Measurements from ENCODE around the gene SIAE.

SIAE gene

GRCh38 chr11:124673333-124674167 is at the start of gene SIAE, which contains the start of gene SPA17:
Gene SIAE, minus strand, starts transcription at chr11:124673739. Its CDS starts 31 bp downstream, at chr11:124673708.
Gene SPA17, plus strand, starts transcription at chr11:124673904. Its CDS starts 1,361 bp downstream, at chr11:124675265.
- FAIRE-seq, result peak; percentile 87

DNA sequence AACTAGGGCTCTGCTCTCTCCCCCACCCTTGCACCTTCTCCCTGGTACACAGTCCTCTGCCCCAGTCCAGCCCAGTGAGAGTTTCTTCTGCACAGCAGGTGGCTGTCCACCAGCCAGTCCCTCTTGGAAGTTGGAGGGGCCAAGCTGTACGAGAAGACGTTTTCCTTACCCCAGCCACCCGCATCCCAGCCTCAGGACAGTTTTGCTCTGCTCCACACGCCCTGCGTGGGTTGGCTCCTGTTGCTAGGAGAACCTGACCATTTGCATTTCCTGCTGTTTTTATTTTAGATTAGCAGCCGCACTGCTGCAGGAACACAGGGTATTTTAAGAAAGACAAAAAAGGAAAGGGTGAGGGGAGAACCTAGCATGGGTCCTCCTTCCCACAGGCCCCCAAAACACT is 48.6 kb upstream of the SIAE start:
- no peak for FAIRE-seq

DNA sequence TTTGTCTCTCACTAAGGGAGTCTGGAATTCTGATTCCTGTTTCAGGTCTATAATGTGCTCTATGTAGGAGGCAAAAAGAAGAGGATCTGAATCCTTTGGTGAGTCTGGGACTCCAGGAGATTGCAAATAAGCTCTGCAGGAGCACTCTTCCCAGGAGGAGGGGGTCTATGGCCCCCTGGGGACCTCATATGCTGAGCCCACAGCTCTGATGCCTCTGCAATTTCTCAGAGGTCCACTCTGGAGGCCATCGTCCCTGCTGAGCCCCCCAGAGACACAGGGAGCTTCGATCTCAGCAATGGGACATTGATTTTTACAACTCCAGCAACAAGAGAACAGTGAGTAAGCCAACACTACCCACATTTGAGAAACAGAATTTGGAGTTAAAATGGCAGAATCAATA is 46.0 kb upstream of the SIAE start:
- FAIRE-seq, result no peak

DNA sequence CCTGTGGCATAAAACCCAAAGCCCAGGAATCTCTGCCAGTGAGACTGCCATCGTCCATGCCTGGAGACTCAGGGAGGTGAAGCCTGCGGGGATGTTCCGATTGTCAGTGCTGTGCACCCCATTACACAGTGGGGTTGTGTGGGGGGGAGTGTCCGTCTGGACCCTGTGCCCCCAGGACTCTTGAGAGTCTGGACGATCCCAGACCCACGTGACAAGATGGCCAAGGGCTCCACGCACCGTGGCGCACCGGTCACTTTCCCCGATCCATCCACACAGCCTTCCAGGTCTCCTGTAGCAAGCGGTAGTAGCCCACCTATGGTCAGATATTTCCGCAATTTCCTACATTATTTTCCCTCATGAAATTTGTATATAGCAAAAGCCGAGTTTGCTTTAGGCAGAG is 45.3 kb upstream of the SIAE start:
- no peak for FAIRE-seq

- no peak for FAIRE-seq
Observed at GRCh38 chr11:124717786-124718651, 44.5 kb upstream of the SIAE start.

DNA sequence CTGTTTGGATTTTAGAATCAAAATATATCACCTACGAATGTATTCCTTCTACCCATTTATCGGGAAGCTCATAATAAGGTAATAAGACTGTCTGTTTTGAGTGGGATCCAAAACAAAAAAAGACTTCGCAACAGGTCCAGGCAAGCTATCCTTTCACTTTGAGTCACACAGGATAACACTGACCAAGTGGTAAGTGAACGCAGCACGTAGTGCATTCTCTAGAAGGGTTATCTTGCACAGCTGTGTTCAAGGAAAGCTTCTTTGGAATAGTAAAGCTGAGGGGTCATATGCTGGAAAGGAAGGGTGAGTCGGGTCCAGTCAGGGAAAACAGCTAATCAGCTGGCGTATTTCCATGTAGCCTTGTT is 43.9 kb upstream of the SIAE start:
- no peak for FAIRE-seq

GRCh38 chr11:124716591-124716990 is 43.1 kb upstream of the SIAE start:
- no peak for FAIRE-seq

GRCh38 chr11:124712392-124712791 is 38.9 kb upstream of the SIAE start:
- FAIRE-seq, result no peak

GRCh38 chr11:124707829-124708228 is 34.3 kb upstream of the SIAE start:
- FAIRE-seq, result no peak

- no peak for FAIRE-seq
Observed at GRCh38 chr11:124700028-124700427, 26.5 kb upstream of the SIAE start.

DNA sequence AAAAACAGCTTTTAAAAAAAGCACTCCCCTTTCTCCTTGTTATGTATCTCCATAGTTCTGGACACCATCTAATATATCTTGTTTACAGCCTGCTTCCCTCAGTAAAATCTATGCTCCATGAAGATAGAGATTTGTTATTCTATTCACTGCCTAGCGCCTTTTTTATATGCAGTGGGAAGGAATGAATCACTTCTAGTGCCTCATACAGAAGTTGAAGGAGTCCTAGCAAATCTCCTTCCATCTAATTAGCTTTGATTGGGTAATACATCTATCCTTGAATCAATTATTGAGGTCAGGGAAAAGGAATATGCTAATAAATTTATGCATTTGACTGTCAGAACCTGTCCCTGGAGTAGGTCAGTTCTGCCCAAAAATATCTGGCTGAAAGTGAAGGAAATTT is 26.0 kb upstream of the SIAE start:
- FAIRE-seq, result no peak

DNA sequence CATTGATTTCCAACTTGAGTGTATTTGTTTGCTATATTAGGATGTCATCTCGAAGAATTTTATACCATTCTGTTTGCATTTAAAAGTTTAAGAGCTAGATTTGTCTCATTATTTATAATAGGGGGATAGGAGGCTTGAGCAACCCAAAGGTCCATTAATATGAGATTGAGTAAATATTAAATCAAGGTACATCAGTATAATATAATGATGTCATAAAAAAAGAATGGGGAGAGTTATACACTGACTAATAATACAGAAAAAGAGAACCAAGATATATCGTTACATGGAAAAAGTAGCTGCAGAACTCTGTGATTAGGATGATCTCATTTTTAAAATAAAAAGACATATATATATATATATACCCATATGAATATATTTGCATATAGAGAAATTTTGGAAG is 19.6 kb upstream of the SIAE start:
- no peak for FAIRE-seq

- FAIRE-seq, result peak; percentile 53
Observed at GRCh38 chr11:124682443-124682842, 8.9 kb upstream of the SIAE start.

DNA sequence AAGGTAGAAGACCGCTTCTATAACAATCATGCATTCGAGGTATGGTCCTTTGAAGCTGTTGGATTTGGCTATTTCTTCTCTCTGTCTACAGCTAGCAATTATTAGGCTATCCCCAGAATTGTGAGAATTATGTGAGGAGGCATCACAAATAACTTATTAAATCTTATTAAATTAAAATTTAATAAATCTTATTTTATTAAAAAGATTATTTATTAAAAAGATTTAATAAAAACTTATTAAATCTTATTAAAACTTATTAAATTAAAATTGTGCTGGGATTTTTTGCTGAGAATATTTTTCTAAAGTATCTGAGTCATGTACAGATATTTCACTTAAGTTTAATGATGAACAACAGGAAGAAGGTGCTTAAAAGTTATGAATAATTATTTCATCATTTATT is 7.9 kb upstream of the SIAE start:
- peak; percentile 86 for FAIRE-seq

GRCh38 chr11:124678416-124678815 is 4.9 kb upstream of the SIAE start:
- no peak for FAIRE-seq

- FAIRE-seq, result no peak
Observed at GRCh38 chr11:124676386-124676785, 2.8 kb upstream of the SIAE start.

DNA sequence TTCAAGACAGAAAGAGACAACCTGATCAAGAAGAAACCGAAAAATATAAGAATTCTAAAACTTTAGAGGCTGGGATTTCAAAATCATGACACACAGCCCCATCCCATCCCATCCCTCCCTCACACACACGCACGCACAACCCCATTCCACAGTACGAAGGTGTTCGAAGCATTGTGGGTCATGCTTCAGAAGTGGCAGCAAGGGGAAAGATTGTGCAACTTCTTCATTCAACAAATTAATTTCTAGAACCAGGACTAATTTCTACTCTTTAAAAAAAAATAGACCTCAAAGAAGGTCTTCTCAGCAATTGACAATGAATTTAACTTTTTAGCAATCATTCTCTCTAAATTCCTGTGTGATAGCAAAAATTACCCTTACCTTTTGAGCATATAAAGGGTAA is 1.0 kb upstream of the SIAE start:
- FAIRE-seq, result no peak

DNA sequence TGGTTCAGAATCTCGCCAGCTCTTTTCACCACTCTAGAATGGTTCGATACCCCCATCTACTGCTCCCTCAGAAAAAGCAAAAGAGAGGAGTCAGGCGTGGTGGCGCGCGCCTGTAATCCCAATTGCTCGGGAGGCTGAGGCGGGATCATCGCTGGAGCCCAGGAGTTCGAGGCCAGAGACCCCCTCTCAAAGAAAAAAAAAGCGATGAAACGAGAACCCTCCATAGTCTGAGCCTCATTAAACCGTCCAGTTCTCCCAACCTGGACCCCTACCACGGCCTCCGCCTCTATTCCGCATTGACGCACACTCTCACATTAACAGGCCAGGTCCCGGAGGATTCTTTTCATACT is 604 bp upstream of the SIAE start:
- no peak for FAIRE-seq

DNA sequence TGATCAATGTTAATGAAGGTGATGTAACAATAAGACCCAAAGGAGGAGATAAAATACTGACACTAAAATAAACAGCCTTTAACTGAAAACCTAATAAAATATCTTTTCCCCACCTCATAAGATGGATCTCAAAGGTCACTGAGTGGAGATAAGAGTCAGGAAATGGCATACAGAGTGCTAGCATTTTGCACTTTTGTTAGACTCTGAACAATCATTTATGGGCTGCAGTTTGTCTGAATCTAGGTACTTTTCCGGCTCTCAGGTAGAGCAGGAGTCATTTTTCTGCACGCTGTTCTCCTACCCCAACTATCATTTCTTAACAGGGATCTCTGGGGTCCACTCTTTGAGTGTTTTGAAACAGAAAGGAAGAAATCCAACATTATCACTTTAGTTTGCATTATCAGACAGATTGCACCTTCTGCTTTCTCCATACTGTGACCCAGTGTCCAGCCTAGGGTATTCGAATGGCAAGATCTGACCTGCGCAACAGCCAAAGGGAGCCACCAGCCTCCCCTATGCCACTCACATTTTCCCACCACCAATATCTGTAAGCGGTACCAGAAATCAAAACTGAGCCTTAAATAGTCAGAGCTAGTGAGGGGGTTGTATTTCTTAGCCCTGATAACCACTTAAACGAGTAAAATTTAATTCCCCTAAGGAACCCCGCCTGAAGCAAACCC is 863 bp downstream of the SIAE start:
- no peak for FAIRE-seq

- no peak for FAIRE-seq
Observed at GRCh38 chr11:124670732-124671131, 2.8 kb downstream of the SIAE start.

- no peak for FAIRE-seq
Observed at GRCh38 chr11:124669193-124669592, 4.3 kb downstream of the SIAE start.

GRCh38 chr11:124667601-124668000 is 5.9 kb downstream of the SIAE start:
- no peak for FAIRE-seq

- FAIRE-seq, result no peak
Observed at GRCh38 chr11:124663861-124664260, 9.7 kb downstream of the SIAE start.

GRCh38 chr11:124662106-124662505 is 11.4 kb downstream of the SIAE start:
- FAIRE-seq, result no peak

All from A204.1 (cell line).